Activated naive CD4-positive, alpha-beta T cell treated with anti-CD3 and anti-CD28 coated beads, Interleukin-2, amount 10 ng/mL, durations not matched to agents 7 days and 5 days (primary cell): ENCODE measurements around the gene CCDC116.
"Not testable (repeated sequence)": the region's sequence is repeated elsewhere in the genome, so short reads cannot be mapped to it uniquely, and the experiment has no call there.

Experiments
- CTCF ChIA-PET: fragments of 350-600 bp; sonication (Branson Sonifier 250); formaldehyde crosslinking; loops from one replicate; lab custom pipeline; 2021; ENCODE audit warnings: antibody characterized with exemption; lab: Charles Lee
- DNase-seq: peaks from one replicate; pipeline ENCODE4 v3.0.0-alpha.2; 2020
- H3K27ac Mint-ChIP-seq: one replicate; pipeline ENCODE4 v1.8.0; 2021; ENCODE audit warnings: mild to moderate bottlenecking, moderate library complexity, mixed read lengths
- H3K27me3 Mint-ChIP-seq: one replicate; pipeline ENCODE4 v1.8.0; 2021; ENCODE audit warnings: mild to moderate bottlenecking, mixed read lengths
- H3K36me3 Mint-ChIP-seq: one replicate; pipeline ENCODE4 v1.8.0; 2021; ENCODE audit warnings: mixed read lengths
- H3K4me1 Mint-ChIP-seq: one replicate; pipeline ENCODE4 v1.8.0; 2021; ENCODE audit warnings: mixed read lengths
- H3K4me3 Mint-ChIP-seq: one replicate; pipeline ENCODE4 v1.8.0; 2021; ENCODE audit warnings: mild to moderate bottlenecking, moderate library complexity, mixed read lengths
- H3K9me3 Mint-ChIP-seq: one replicate; pipeline ENCODE4 v1.8.0; 2021; ENCODE audit warnings: mixed read lengths

The CCDC116 gene

DNA sequence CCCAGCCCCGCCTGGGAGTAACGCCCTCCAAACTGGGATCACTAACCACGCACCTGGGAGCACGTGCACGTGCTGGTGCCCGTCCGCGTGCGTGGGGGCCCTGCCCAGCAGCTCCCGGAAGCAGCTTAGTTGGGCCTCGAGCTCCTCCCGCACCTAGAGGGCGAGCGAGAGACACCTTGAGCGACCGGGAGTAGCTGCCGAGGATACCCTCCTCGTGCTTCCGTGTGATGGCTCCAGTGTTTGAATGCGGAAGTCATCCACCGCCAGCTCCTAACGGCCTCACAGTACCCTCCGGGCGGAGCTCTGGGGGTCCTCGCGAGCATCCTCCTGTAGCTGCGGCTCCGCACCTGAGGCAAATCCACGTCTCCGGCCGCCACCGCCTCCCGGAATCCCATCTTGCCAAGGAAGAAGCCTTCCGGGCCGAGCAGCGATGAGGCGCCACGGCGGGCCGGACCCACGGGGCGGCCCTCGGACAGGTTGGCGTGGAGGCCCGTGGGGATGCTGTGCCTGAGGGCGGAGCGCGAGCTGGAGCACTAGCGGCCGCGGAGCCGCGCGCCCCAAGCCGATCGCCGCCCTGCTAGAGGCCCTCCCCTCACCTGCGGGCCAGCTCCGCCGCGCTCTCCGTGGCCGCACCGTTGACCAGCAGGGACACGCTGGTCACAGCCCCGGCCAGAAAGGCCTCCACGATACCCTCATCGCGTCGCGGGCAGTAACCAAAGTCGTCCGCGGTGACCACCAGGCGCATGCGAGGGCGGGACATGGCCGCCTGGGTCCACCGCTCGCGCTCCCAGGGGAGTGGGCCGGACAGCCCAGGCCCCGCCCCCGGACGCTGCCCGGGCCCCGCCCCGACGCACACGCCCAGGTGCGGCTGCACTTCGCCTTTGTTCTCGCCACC lies 3.1 kb upstream of the CCDC116 start, which contains the start of gene YDJC:
YDJC (minus strand) TSS at position 768 of the 895 bp plus-strand sequence; CDS start at position 760, 8 bp downstream.
- CTCF ChIA-PET, result interaction anchor here (0.8 to 4.4 kb wide), 14 partner anchors 8 to 61 kb away, joined by 3 to 104 read pairs (median 6); partner anchors contain the start of gene SDF2L1
- peak within 1 kb of the TSS; percentile 94 for H3K27ac Mint-ChIP-seq
- H3K9me3 Mint-ChIP-seq, result no peaks in the 10 kb centered on the region
- H3K27me3 Mint-ChIP-seq, result peaks cover 3% of the 10 kb centered on the region
- H3K4me3 Mint-ChIP-seq, result peak within 1 kb of the TSS; percentile 86
- DNase-seq, result peak; percentile 96
- H3K4me1 Mint-ChIP-seq, result peaks cover 35% of the 10 kb centered on the region
- peaks cover 21% of the 10 kb centered on the region for H3K36me3 Mint-ChIP-seq

DNA sequence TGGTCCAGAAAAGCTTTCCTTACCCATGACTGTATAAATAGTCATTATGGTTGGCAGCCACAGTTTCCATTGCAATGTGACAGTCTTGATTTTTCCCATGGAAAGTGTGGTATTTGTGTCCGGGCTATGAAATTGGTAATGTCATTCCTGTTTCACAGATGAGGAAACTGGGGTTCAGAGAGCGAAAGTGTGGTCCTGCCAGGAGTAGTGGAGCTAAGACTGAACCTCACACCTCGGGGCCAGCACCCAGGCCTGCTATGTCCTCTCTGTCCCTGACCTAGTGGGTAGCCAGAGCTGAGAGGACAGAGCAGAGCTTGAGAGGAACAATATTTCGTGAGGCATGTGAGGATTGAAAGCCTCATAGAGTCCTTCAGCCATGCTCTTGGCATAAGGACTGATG lies 1.5 kb upstream of the CCDC116 start:
- no peak for DNase-seq
- Mint-ChIP-seq H3K4me1 (peaks cover 35% of the 10 kb centered on the region), H3K4me3 (no peak overlapping the region), H3K27ac (no peak overlapping the region), H3K27me3 (peaks cover 3% of the 10 kb centered on the region), H3K36me3 (peaks cover 19% of the 10 kb centered on the region), H3K9me3 (no peaks in the 10 kb centered on the region)
- CTCF ChIA-PET, result interaction anchor here (0.8 to 4.4 kb wide), 4 partner anchors 9 to 43 kb away, joined by 3 to 104 read pairs (median 4); partner anchors contain the start of gene SDF2L1

DNA sequence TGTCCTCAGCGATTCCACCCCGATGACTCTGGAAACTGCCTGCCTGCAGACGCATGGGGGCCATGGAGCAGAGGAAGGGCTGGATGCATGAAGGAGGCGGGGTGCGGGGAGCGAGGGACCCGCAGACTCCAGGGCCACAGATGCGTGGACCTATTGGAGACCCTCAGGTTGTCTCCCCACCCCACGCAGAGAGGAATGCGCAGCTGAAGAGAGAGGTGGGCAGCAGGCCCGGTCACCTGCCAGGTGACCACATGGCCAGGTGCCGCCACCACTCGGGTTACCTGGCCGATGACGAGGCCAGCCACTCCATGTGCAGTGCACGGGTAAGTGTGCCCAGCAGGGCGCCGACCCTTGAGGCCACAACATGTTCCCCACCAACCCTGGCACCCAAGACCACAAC lies 371 bp downstream of the CCDC116 start:
- CTCF ChIA-PET, result interaction anchor here (4.4 kb wide), 1 partner anchor 10 kb away, joined by 104 read pairs; the partner anchor contains the start of gene SDF2L1
- DNase-seq, result no peak
- no peak overlapping the region for H3K27ac Mint-ChIP-seq
- H3K9me3 Mint-ChIP-seq, result no peaks in the 10 kb centered on the region
- no peak overlapping the region for H3K4me3 Mint-ChIP-seq
- peaks cover 24% of the 10 kb centered on the region for H3K4me1 Mint-ChIP-seq
- peaks cover 7% of the 10 kb centered on the region for H3K36me3 Mint-ChIP-seq
- H3K27me3 Mint-ChIP-seq, result peaks cover 11% of the 10 kb centered on the region

GRCh38 chr22:21633481-21633880 lies 921 bp downstream of the CCDC116 start:
- H3K4me1 Mint-ChIP-seq, result peaks cover 18% of the 10 kb centered on the region
- peaks cover 3% of the 10 kb centered on the region for H3K36me3 Mint-ChIP-seq
- H3K4me3 Mint-ChIP-seq, result no peak overlapping the region
- CTCF ChIA-PET, result no interaction called here
- H3K27me3 Mint-ChIP-seq, result peaks cover 11% of the 10 kb centered on the region
- no peaks in the 10 kb centered on the region for H3K9me3 Mint-ChIP-seq
- no peak for DNase-seq
- no peak overlapping the region for H3K27ac Mint-ChIP-seq

DNA sequence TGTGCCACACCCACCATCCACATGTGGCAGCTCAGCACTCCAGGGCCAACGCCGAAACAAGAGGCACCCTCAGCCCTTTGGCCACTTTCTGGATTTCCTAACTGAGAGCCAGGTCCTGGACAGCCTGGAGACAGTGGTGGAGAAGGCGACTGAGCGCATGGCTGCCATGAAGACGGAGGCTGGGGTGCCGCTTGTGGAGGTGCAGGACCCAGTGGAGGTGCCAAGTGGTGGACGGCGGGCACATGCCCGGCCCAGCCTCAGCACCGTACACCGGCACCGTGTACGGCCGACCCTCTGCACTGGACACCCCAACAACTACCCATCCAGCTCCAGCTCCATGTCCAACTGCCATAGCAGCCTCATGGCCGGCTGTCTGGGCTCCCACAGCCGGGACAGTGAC lies 1.5 kb downstream of the CCDC116 start:
- Mint-ChIP-seq H3K4me3 (no peak overlapping the region), H3K9me3 (no peaks in the 10 kb centered on the region), H3K4me1 (peaks cover 18% of the 10 kb centered on the region), H3K27ac (no peak overlapping the region), H3K27me3 (peaks cover 11% of the 10 kb centered on the region), H3K36me3 (peaks cover 2% of the 10 kb centered on the region)
- CTCF ChIA-PET, result interaction anchor here (2.5 kb wide), 1 partner anchor 13 kb away, joined by 11 read pairs; no protein-coding TSS in a partner anchor
- no peak for DNase-seq

- CTCF ChIA-PET, result interaction anchor here (2.5 kb wide), 1 partner anchor 12 kb away, joined by 11 read pairs; no protein-coding TSS in a partner anchor
- Mint-ChIP-seq H3K36me3 (no peaks in the 10 kb centered on the region), H3K4me3 (no peak overlapping the region), H3K9me3 (no peaks in the 10 kb centered on the region), H3K4me1 (peaks cover 16% of the 10 kb centered on the region), H3K27ac (no peak overlapping the region), H3K27me3 (peaks cover 11% of the 10 kb centered on the region)
- DNase-seq, result no peak
Measured at GRCh38 chr22:21634844-21635243, 2.3 kb downstream of the CCDC116 start.

DNA sequence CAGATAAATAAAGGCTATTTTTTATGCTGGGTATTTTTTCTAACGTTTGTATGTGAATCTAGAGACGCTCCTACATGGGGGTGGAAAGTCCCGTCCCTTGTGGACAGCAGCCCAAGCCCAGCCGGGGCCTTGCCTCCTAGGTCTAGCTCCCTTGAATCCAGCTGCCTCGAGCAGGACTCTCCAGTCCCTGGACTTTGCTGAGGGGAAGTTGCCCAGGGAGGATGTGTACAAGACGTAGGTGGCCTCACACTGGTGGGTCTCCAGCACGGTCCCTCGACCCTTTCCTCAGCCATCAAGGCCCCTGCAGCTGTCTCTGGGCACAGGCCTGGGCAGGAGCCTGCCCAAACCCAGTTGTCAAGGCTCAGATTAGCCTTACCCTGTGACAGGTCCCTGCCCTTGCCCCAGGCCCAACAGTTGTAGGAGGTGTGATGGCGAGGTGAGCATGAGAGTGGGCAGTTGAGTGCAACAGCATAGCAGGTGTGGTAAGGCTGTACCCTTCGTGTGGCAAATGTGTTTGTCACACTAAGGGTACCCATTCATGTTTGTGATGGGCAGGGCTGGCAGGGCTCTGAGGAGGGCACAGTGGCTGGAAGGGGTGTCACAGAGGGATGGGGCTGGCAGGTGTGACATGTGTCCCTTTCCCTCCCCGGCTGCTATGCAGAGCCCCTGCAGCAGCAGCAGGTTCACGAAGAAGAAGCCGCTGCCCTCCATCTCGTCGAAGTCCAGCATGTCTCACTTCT lies 3.4 kb downstream of the CCDC116 start:
- Mint-ChIP-seq H3K27ac (no peak overlapping the region), H3K4me3 (no peak overlapping the region), H3K4me1 (peaks cover 15% of the 10 kb centered on the region), H3K27me3 (peaks cover 16% of the 10 kb centered on the region), H3K36me3 (no peaks in the 10 kb centered on the region), H3K9me3 (no peaks in the 10 kb centered on the region)
- CTCF ChIA-PET, result interaction anchor here (0.6 to 2.5 kb wide), 2 partner anchors 11 kb away, joined by 3 to 11 read pairs; no protein-coding TSS in a partner anchor
- no peak for DNase-seq

- Mint-ChIP-seq H3K36me3 (no peaks in the 10 kb centered on the region), H3K4me1 (peaks cover 16% of the 10 kb centered on the region), H3K9me3 (no peaks in the 10 kb centered on the region), H3K27ac (no peak overlapping the region), H3K4me3 (no peak overlapping the region), H3K27me3 (peaks cover 17% of the 10 kb centered on the region)
- CTCF ChIA-PET, result interaction anchor here (0.6 to 1.2 kb wide), 3 partner anchors 8 to 12 kb away, joined by 3 to 6 read pairs (median 6); no protein-coding TSS in a partner anchor
- DNase-seq, result no peak
Measured at GRCh38 chr22:21636629-21637218, 4.2 kb downstream of the CCDC116 start.

GRCh38 chr22:21637450-21637849 lies 4.9 kb downstream of the CCDC116 start:
- not testable (repeated sequence) for DNase-seq, H3K27ac Mint-ChIP-seq, H3K36me3 Mint-ChIP-seq, H3K9me3 Mint-ChIP-seq, H3K4me3 Mint-ChIP-seq
- peaks cover 21% of the 10 kb centered on the region for H3K27me3 Mint-ChIP-seq
- peaks cover 17% of the 10 kb centered on the region for H3K4me1 Mint-ChIP-seq
- CTCF ChIA-PET, result interaction anchor here (1.2 kb wide), 2 partner anchors 8 to 9 kb away, joined by 6 read pairs; no protein-coding TSS in a partner anchor

- H3K4me1 Mint-ChIP-seq, result peaks cover 27% of the 10 kb centered on the region
- no peaks in the 10 kb centered on the region for H3K9me3 Mint-ChIP-seq
- CTCF ChIA-PET, result interaction anchor here (8.7 kb wide), 1 partner anchor 8 kb away, joined by 104 read pairs; the partner anchor contains the start of genes CCDC116 and YDJC
Measured at GRCh38 chr22:21639359-21639758, 6.8 kb downstream of the CCDC116 start.

DNA sequence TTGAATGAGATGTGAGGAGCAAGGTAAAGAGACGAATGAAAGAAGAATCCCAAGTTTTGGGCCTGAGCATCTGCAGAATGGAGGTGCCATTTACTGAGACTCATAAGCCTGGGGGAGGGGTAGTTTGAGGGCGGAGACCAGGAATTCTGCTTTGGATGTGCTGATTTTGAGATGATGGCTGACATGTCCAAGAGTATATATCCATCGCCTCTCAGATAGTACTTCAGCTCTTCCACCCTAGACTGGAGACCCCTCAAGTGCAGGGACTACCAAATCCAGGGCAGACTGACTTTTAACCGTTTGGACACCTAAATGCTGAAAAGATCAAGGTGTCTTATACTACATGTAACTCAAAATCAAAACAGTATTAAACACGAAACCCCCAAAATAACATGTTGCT lies 8.2 kb downstream of the CCDC116 start:
- Mint-ChIP-seq H3K9me3 (no peaks in the 10 kb centered on the region), H3K4me3 (peak overlapping the region; percentile 13), H3K4me1 (peaks cover 27% of the 10 kb centered on the region), H3K27me3 (peaks cover 18% of the 10 kb centered on the region), H3K36me3 (peaks cover 9% of the 10 kb centered on the region), H3K27ac (no peak overlapping the region)
- CTCF ChIA-PET, result interaction anchor here (1.3 to 8.7 kb wide), 2 partner anchors 10 to 43 kb away, joined by 3 to 104 read pairs; partner anchors contain the start of genes CCDC116 and YDJC
- no peak for DNase-seq

More at GRCh38 chr22:21639359-21639758, 6.8 kb downstream of the CCDC116 start:
- DNase-seq, result no peak
- Mint-ChIP-seq H3K4me3 (no peak overlapping the region), H3K27ac (no peak overlapping the region), H3K27me3 (peaks cover 18% of the 10 kb centered on the region), H3K36me3 (peaks cover 9% of the 10 kb centered on the region)

- CTCF ChIA-PET, result interaction anchor here (1.3 to 8.7 kb wide), 4 partner anchors 11 to 44 kb away, joined by 3 to 104 read pairs (median 16); partner anchors contain the start of genes CCDC116 and YDJC
- Mint-ChIP-seq H3K36me3 (peaks cover 14% of the 10 kb centered on the region), H3K4me1 (peaks cover 28% of the 10 kb centered on the region), H3K27me3 (peaks cover 16% of the 10 kb centered on the region), H3K9me3 (no peaks in the 10 kb centered on the region), H3K27ac (no peak overlapping the region), H3K4me3 (peak overlapping the region; percentile 92)
- no peak for DNase-seq
Measured at GRCh38 chr22:21641417-21641788, 8.8 kb downstream of the CCDC116 start.
